Rectal smooth muscle tissue (tissue), 1 donor: ENCODE data around the gene PARD3.

Source experiments
- H3K27ac ChIP-seq: one replicate; pipeline ENCODE4 v1.7.0; 2013; ENCODE audit warnings: low read depth, low read length, inconsistent platforms
- H3K27me3 ChIP-seq: one replicate; pipeline ENCODE4 v1.7.0; 2013; ENCODE audit warnings: low read length; ENCODE audit not compliant: control insufficient read depth, insufficient read depth
- H3K36me3 ChIP-seq: one replicate; pipeline ENCODE4 v1.7.0; 2013; ENCODE audit warnings: low read length; ENCODE audit not compliant: control insufficient read depth, insufficient read depth
- H3K4me1 ChIP-seq: one replicate; pipeline ENCODE4 v1.7.0; 2013; ENCODE audit warnings: low read length; ENCODE audit not compliant: control insufficient read depth, insufficient read depth
- H3K4me3 ChIP-seq: one replicate; pipeline ENCODE4 v1.7.0; 2013; ENCODE audit warnings: low read length
- H3K9ac ChIP-seq: one replicate; pipeline ENCODE4 v1.7.0; 2013; ENCODE audit warnings: low read length

PARD3 gene

DNA sequence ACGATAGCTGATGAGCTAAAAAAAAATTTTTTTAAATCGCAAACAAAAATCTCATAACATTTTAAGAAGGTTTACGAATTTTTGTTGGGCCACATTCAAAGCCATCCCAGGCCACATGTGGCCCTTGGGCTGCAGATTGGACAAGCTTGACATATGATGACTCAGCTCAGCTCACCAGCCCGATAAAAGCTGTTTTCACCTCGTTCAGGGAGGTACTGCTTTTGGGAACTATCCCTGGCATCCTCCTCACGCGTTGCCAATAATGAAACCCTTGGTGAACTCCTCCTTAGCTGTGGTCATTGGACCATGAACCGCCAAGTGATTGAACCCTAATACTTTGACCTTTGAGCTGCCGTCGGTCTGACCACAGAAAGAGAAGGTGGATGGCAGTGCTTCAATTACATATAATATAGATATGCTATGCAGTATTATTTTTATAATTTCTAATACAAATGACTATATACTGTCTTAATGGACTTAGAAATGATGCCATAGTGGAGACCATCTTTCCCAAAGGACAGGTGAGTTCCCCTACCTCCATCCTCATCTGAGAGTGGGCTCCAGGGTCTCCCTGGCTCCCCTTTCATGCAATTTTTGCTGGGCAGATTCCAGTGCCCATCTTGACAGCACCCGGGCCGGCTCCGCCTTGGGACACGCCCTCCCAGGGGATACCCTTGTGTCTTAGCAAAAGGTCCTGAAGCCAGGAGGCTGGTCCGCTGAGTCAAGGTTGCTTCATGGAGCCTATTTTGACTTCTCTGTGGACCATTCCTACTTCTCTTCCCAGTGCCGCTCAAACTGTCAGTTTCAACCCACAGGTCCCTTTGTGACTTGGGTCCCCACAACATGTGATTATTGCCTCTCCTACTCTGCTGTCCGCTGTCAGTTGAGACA lies 707.2 kb downstream of the PARD3 start:
- Histone ChIP-seq H3K4me1 (no peaks in the 10 kb centered on the region), H3K36me3 (no peaks in the 10 kb centered on the region), H3K27ac (no peak overlapping the region), H3K27me3 (no peaks in the 10 kb centered on the region), H3K4me3 (no peak overlapping the region), H3K9ac (no peak overlapping the region)

GRCh38 chr10:34106356-34106885 lies 708.7 kb downstream of the PARD3 start:
- no peak overlapping the region for H3K4me3 ChIP-seq
- H3K9ac ChIP-seq = no peak overlapping the region
- no peaks in the 10 kb centered on the region for H3K27me3 ChIP-seq
- H3K4me1 ChIP-seq = peaks cover 5% of the 10 kb centered on the region
- no peak overlapping the region for H3K27ac ChIP-seq
- no peaks in the 10 kb centered on the region for H3K36me3 ChIP-seq

DNA sequence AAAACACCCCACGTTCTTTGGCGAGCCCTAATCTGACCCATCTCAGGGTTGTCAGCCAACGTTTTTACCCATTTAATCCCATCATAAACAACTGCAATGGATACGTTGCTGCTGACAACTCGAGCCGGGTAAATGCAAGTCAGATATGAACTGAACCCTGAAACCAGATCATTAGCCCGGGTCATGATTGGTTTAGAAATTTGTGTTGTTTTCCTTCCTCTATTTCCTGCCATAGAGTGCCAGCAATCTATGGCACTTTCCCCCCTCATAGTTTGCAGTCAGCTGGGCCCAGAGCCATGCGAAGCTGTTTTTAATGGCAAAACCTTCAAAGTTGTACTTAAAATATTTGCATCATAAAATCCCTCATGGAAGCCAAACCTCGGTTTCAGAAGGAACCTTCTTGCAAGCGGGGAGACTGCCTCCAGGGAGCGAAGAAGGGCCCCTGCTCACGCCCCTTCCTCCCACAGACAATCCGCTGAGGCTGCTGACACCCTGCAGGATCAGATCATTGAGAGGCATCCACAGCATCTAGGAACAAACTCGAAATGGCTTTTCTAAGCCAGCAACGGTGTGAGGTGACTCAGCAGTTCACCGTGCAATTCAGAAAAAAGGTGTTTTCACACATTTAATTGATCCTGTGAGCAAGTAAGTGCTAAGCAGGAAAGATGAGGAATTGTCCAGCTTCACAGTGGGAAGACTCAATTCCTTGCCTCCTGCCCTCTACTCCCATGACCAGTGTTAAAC lies 710.1 kb downstream of the PARD3 start:
- H3K27me3 ChIP-seq = no peaks in the 10 kb centered on the region
- no peak overlapping the region for H3K9ac ChIP-seq
- H3K4me1 ChIP-seq = peaks cover 5% of the 10 kb centered on the region
- no peak overlapping the region for H3K4me3 ChIP-seq
- H3K27ac ChIP-seq = no peak overlapping the region
- H3K36me3 ChIP-seq = no peaks in the 10 kb centered on the region

- no peak overlapping the region for H3K9ac ChIP-seq
- peaks cover 5% of the 10 kb centered on the region for H3K4me1 ChIP-seq
- H3K27me3 ChIP-seq = no peaks in the 10 kb centered on the region
- H3K36me3 ChIP-seq = no peaks in the 10 kb centered on the region
- no peak overlapping the region for H3K27ac ChIP-seq
- no peak overlapping the region for H3K4me3 ChIP-seq
Measured at GRCh38 chr10:34102893-34103506, 712.1 kb downstream of the PARD3 start.

DNA sequence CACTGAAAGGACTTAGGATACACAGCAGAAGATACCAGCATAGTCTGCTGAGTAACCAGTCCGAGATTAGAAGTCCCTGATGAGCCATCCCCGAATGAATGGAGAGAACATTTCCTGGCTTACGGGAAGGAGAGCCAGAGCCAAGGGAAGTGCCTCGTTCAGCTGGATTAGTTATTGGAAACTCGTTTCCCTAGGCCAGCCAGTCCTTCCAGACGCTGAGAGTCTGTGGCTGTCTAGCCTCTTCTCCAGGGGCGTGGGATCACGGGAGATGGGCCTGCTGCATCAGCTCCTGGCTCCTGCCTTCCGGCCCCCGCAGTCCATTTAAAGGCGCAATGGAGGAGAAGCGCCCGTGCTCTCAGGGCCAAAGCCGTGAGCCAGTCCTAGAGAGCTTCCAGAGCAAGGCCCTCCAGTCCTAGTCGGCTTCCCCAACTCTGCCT lies 712.8 kb downstream of the PARD3 start:
- H3K4me1 ChIP-seq = peaks cover 5% of the 10 kb centered on the region
- no peaks in the 10 kb centered on the region for H3K27me3 ChIP-seq
- peak overlapping the region; percentile 51 for H3K27ac ChIP-seq
- H3K36me3 ChIP-seq = no peaks in the 10 kb centered on the region
- H3K4me3 ChIP-seq = no peak overlapping the region
- H3K9ac ChIP-seq = no peak overlapping the region

DNA sequence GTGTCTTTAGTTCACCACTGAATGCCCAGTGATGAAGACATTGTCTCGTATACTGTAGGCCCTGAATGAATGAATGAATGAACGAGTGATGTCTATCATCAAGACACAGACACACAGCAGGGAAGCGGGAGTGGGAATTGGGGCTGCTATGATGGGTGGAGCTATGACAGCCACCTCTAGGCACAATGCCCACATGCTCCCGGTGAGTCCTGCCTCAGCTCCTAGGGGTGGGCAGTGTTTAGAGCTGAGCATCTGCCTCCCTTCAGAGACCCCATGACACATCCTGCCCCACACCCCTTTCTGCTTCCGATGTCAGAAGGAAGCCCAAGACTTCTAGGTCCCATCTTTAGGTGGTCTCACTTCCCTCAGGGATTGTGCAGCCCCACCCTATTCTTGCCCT lies 714.1 kb downstream of the PARD3 start:
- no peak overlapping the region for H3K4me3 ChIP-seq
- H3K27me3 ChIP-seq = no peaks in the 10 kb centered on the region
- H3K27ac ChIP-seq = peak overlapping the region; percentile 51
- H3K36me3 ChIP-seq = no peaks in the 10 kb centered on the region
- H3K9ac ChIP-seq = no peak overlapping the region
- H3K4me1 ChIP-seq = peaks cover 5% of the 10 kb centered on the region

GRCh38 chr10:34098821-34099567 lies 716.1 kb downstream of the PARD3 start:
- Histone ChIP-seq H3K4me1 (peaks cover 5% of the 10 kb centered on the region), H3K36me3 (no peaks in the 10 kb centered on the region), H3K27me3 (no peaks in the 10 kb centered on the region), H3K27ac (no peak overlapping the region), H3K9ac (no peak overlapping the region), H3K4me3 (no peak overlapping the region)

DNA sequence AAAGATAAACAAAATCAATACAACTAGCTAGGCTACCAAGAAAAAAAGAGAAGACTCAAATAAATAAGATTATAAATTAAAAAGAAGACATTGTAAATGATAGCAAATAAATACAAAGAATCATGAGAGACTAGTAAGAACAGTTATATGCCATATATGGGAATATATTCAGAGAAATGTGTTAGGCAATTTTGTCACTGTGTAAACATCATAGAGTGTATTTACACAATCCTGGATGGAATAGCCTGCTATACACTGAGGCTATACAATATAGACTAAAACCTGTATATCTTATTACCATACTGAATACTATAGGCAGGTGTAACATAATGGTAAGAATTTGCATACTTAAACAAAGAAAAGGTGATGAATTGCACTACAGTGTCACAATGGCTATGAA lies 717.4 kb downstream of the PARD3 start:
- H3K27ac ChIP-seq = no peak overlapping the region
- peaks cover 5% of the 10 kb centered on the region for H3K4me1 ChIP-seq
- H3K36me3 ChIP-seq = no peaks in the 10 kb centered on the region
- no peak overlapping the region for H3K4me3 ChIP-seq
- H3K9ac ChIP-seq = no peak overlapping the region
- H3K27me3 ChIP-seq = no peaks in the 10 kb centered on the region

DNA sequence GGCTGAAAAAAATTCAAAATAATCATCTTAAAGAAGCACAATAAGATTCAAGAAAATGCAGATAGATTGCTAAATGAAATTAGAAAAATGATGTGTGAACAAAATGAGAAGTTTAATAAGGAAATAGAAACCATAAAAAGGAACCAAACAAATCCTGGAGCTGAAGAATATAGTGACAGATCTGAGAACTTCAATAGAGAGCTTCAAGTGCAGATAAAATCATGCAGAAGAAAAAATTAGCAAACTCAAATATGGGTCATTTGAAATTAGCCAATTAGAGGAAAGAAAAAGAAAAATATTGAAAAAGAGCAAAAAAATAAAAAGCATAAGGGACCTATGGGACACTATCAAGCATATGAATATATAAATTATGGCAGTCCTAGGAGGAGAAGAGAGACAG lies 720.1 kb downstream of the PARD3 start:
- Histone ChIP-seq H3K4me1 (no peaks in the 10 kb centered on the region), H3K27ac (no peak overlapping the region), H3K27me3 (no peaks in the 10 kb centered on the region), H3K9ac (no peak overlapping the region), H3K36me3 (no peaks in the 10 kb centered on the region), H3K4me3 (no peak overlapping the region)

DNA sequence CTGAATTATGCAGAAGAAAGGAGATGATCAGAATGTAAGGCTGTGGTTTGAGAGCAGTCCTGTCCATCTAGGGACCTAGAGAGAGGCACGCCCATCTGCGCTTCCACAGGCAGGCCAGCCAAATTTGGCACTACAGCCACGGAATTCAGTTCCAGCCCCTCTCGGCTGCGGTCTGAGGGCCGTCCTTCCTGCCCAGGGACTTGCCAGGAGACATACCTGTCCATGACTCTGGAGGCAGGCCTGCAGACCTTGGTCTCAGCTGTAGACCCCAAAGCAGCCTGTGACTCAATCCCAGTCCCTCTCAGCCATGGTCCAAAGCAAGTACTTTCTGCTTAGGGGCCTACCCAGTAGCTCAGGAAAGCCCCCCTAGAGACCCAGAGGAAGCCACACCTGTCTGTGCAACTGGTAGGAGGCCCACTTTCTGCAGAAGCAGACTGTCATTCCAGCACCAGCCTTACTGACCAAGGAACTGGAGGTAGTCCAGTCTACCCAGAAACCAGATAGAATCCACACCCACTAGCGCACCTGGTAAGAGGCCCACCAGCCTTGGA lies 720.9 kb downstream of the PARD3 start:
- no peaks in the 10 kb centered on the region for H3K36me3 ChIP-seq
- H3K27ac ChIP-seq = no peak overlapping the region
- H3K27me3 ChIP-seq = no peaks in the 10 kb centered on the region
- H3K4me3 ChIP-seq = no peak overlapping the region
- no peak overlapping the region for H3K9ac ChIP-seq
- H3K4me1 ChIP-seq = no peaks in the 10 kb centered on the region

- Histone ChIP-seq H3K27me3 (no peaks in the 10 kb centered on the region), H3K4me3 (no peak overlapping the region), H3K9ac (no peak overlapping the region), H3K27ac (no peak overlapping the region), H3K36me3 (no peaks in the 10 kb centered on the region), H3K4me1 (no peaks in the 10 kb centered on the region)
Measured at GRCh38 chr10:34092891-34093290, 722.2 kb downstream of the PARD3 start.
